ENCODE results near the gene TBC1D24.
A peak's percentile ranks its signal among the peaks of the same experiment; 100 is the strongest.

The TBC1D24 gene

DNA sequence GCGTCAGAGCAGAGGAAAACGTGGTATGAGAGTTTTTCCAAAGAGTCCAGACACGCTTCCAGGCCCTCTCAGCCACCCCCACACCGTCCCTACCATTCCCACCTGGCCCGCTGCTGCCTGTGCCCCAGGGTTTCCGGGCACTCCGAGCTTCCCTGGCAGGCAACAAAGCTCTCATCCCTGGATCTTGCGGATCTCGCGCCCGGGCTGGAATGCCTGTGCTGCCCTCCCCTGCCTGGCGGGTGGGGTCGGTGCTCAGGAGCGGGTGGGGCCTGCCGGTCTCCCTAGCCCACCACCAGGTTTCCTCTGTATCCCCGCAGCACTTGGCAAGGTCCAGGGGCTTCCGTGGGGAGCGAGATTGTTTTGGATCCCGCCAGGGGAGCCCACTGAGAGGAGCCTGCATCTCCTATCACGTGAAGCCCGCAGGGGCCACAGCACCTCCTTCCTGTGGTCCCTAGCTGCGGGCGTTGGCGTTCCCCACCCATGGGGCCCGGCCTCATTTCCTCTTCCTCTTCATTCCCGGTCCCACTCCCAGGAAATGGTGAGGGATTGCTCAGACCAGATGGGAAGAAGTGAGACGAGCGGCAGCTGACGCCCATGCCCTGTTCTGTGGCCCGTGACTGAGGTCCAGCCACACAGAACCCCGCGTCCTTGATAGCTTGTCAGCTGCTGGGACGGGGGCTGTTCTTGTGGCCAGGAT lies 11.0 kb downstream of the TBC1D24 start:
- in situ Hi-C loops (cut with MboI; ENCODE audit: low sequenced_read_pairs, unreplicated experiment): loop anchor here (25.0 kb wide), 1 partner anchor 474 kb away; the partner anchor contains the start of genes NPW and ZNF598
- TF ChIP-seq, protein P1, sequence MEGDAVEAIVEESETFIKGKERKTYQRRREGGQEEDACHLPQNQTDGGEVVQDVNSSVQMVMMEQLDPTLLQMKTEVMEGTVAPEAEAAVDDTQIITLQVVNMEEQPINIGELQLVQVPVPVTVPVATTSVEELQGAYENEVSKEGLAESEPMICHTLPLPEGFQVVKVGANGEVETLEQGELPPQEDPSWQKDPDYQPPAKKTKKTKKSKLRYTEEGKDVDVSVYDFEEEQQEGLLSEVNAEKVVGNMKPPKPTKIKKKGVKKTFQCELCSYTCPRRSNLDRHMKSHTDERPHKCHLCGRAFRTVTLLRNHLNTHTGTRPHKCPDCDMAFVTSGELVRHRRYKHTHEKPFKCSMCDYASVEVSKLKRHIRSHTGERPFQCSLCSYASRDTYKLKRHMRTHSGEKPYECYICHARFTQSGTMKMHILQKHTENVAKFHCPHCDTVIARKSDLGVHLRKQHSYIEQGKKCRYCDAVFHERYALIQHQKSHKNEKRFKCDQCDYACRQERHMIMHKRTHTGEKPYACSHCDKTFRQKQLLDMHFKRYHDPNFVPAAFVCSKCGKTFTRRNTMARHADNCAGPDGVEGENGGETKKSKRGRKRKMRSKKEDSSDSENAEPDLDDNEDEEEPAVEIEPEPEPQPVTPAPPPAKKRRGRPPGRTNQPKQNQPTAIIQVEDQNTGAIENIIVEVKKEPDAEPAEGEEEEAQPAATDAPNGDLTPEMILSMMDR (IDR thresholded peaks at IDR 0.05; ENCODE audit: borderline replicate concordance, control extremely low read depth, extremely low read depth, insufficient read depth, missing control alignments): no peak

DNA sequence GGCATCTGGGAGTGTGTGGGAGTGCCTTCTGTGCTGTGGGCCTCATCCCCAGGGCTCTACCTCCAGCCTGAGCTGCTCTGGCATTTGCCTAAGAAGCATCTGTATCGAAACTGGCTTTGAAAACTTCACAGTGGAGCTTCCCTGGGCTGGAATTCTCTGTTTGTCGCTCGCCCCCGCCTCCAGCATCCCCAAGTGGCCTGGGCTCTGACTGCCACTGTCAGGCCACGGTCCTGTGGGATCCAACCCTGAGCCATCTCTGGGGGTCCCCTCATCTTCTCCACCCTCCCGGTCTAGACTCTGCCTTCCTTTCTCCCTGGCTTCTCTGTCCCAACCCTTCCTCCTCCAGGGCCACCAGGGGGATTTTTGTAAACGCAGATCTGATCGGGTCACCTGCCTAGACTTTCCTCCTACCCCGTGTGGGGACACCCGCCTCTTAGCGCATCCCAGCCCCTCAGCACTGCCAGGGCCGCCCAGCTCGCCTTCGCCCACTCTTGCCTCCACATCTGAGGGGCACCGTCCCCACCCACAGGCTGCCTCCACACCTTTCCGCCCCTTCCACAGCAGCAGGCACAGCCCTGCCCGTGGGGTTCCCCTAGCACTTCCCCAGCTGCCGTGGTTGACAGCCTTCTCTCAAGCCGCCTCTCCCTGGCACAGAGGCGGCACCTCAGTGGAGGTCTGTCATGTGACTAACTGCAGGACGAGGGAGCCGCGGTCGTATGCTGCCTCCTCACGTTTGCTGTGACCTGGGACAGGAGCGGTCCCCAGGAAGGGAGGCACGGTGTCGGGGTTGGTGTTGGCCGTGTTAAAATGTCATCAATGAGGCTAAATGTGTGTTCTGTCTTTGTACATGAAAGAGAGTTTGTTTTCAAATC lies 12.0 kb downstream of the TBC1D24 start:
- in situ Hi-C loops (cut with MboI; ENCODE audit: low sequenced_read_pairs, unreplicated experiment): loop anchor here (25.0 kb wide), 1 partner anchor 475 kb away; the partner anchor contains the start of genes NPW and ZNF598
- TF ChIP-seq, protein P1 (IDR thresholded peaks at IDR 0.05; ENCODE audit: borderline replicate concordance, control extremely low read depth, extremely low read depth, insufficient read depth, missing control alignments): peak; percentile 72

More for the DNA sequence above, 11.0 kb downstream of the TBC1D24 start:
- DNase-seq (ENCODE audit: low spot score): no peak

DNA sequence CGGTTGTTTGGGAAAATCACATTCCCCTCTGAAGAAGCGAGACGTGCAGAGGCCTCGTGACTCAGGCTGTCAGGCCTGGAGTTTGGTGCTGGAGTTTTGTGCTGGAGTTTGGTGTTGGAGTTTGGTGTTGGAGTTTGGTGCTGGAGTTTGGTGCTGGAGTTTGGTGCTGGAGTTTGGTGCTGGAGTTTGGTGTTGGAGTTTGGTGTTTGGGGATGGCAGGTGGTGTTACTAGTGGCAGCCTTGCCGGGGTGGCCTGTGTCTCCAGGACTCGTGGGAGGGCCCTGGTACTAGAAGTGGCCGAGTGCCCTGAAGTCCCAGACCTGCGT lies 12.6 kb downstream of the TBC1D24 start:
- DNase-seq (ENCODE audit: low spot score): no peak
- TF ChIP-seq, protein P1 (IDR thresholded peaks at IDR 0.05; ENCODE audit: borderline replicate concordance, control extremely low read depth, extremely low read depth, insufficient read depth, missing control alignments): no peak
- in situ Hi-C loops (cut with MboI; ENCODE audit: low sequenced_read_pairs, unreplicated experiment): loop anchor here (25.0 kb wide), 1 partner anchor 475 kb away; the partner anchor contains the start of genes NPW and ZNF598

More for the DNA sequence above, 12.0 kb downstream of the TBC1D24 start:
- DNase-seq (ENCODE audit: low spot score): peak; percentile 88

DNA sequence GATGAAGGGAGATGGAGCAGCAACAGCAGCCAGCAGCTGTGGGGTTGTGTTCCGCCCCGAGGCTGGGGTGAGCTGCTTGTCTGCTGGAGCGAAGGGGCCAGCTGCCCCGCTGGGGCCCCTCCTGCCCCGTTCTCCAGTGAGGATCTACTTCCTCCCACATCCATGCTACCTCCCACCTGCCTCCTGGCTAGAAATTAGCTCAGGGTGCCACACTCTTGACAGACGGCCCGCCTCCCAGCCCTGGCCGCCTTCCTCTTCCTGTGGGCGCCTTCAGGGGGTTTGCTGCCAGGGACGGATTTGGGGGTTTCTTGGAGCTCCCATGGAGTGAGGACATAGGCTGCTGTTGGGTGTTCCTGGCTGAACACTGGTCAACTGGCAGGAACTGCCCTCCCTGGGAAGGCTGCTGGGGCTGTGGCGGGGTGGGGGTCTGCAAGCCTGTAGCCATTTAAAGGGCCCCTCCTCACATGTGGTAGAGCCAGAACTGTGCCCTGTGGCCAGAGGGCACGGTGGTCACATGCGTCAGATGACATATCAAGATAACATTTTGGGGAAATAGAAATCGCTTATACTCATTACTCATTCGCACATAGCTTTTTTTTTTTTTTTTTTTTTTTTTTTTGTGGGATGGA lies 13.1 kb downstream of the TBC1D24 start:
- TF ChIP-seq, protein P1 (IDR thresholded peaks at IDR 0.05; ENCODE audit: borderline replicate concordance, control extremely low read depth, extremely low read depth, insufficient read depth, missing control alignments): no peak
- no peak for DNase-seq (ENCODE audit: low spot score)
- in situ Hi-C loops (cut with MboI; ENCODE audit: low sequenced_read_pairs, unreplicated experiment): loop anchor here (25.0 kb wide), 1 partner anchor 476 kb away; the partner anchor contains the start of genes NPW and ZNF598

DNA sequence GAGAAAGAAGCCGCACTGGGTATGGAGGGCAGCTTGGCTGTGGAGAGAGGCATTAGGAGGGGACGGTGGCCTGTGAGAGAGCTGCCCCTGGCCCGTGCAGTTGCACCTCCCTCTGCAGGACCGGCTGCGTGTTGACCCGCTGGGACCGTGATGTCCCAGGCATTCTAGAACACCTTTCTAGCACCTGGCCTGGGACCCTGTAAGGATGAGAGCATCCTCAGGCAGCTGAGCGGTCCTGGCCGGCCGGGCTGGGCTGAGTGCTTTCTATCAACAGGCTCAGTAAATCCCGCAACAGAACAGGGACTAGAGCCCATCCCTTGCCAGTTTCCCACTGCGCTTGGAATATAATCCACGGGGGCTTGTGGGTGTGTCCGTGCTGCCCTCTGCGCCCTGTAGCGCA lies 14.7 kb downstream of the TBC1D24 start:
- in situ Hi-C loops (cut with MboI; ENCODE audit: low sequenced_read_pairs, unreplicated experiment): loop anchor here (25.0 kb wide), 1 partner anchor 477 kb away; the partner anchor contains the start of genes NPW and ZNF598
- TF ChIP-seq, protein P1 (IDR thresholded peaks at IDR 0.05; ENCODE audit: borderline replicate concordance, control extremely low read depth, extremely low read depth, insufficient read depth, missing control alignments): no peak
- no peak for DNase-seq (ENCODE audit: low spot score)

All from GM13976 (cell line).